ELR (cell line): ENCODE results near the gene EHMT1.
"Not testable (repeated sequence)": the region's sequence is repeated elsewhere in the genome, so short reads cannot be mapped to it uniquely, and the experiment has no call there.

Source experiments
- DNase-seq: peaks from one replicate; pipeline ENCODE4 v3.0.0-alpha.2; 2015; ENCODE audit warnings: low read depth

The EHMT1 gene

GRCh38 chr9:137590469-137591383, 28.1 kb upstream of the EHMT1 start, which contains the start of gene ZMYND19:
Gene ZMYND19, minus strand, starts transcription at chr9:137590512. Its CDS starts 249 bp downstream, at chr9:137590263.
- peak; percentile 90 for DNase-seq

- DNase-seq, result no peak
Observed at GRCh38 chr9:137592767-137593166, 26.0 kb upstream of the EHMT1 start.

DNA sequence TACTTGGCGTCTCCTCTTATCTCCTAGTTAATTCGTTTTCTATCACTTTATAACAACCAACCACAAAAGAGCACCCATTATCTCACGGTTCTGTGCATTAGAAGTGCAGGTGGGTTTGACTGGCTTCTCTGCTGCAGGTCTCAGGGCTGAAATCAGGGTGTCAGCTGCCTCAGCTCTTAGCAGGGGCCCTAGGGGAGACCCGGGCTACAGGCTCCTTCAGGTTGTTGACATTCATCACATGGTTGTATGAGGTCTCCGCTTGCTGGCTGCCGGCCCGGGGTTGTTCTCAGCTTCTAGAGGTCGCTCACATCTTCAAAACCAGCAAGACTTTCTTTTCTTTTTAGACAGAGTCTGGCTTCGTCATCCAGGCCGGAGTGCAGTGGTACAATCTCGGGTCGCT, 25.6 kb upstream of the EHMT1 start:
- DNase-seq, result no peak

- not testable (repeated sequence) for DNase-seq
Observed at GRCh38 chr9:137596577-137596976, 22.2 kb upstream of the EHMT1 start.

- no peak for DNase-seq
Observed at GRCh38 chr9:137598943-137599342, 19.9 kb upstream of the EHMT1 start.

DNA sequence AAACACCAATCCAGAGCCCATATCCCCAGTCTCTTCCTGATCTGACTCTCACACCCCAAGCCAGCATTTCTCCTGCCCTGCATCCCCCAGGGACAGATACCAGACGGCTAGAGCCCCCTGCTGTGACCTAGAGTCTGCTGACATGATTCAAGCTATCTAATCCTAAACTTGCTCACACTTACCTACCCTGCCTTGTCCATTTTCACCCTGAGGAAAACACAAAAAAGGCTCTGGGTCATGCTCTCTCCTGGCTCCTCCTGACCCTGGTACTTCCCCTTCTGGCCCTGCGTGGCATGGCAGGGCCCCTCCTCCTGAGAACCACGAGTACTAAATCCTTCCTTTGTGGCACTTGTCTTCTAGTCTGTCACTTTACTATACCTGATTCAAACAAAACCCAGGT, 16.1 kb upstream of the EHMT1 start:
- DNase-seq, result no peak

DNA sequence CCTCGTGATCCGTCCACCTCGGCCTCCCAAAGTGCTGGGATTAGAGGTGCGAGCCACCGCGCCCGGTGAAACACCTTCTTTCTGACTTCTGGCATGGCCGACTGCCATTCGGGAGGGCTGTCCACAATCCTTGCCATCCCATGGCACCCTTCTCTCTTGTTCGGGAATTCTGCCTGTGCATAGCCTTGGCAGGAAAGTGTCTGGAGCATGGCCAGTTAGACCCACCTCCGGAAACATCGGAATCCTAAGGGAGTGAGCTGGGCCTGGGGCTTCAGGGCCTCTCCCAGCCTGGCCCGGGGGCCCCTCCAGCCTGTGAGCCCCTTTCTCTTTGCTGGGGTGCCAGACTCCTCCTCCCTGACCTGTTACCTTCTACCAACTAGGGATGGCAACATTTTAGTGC, 14.9 kb upstream of the EHMT1 start:
- DNase-seq, result no peak

GRCh38 chr9:137604345-137605086, 14.3 kb upstream of the EHMT1 start:
- DNase-seq, result no peak

GRCh38 chr9:137605121-137606004, 13.4 kb upstream of the EHMT1 start, which contains the start of gene ARRDC1:
Gene ARRDC1, plus strand, starts transcription at chr9:137605686. Its CDS starts 32 bp downstream, at chr9:137605718.
- DNase-seq, result peak; percentile 95

DNA sequence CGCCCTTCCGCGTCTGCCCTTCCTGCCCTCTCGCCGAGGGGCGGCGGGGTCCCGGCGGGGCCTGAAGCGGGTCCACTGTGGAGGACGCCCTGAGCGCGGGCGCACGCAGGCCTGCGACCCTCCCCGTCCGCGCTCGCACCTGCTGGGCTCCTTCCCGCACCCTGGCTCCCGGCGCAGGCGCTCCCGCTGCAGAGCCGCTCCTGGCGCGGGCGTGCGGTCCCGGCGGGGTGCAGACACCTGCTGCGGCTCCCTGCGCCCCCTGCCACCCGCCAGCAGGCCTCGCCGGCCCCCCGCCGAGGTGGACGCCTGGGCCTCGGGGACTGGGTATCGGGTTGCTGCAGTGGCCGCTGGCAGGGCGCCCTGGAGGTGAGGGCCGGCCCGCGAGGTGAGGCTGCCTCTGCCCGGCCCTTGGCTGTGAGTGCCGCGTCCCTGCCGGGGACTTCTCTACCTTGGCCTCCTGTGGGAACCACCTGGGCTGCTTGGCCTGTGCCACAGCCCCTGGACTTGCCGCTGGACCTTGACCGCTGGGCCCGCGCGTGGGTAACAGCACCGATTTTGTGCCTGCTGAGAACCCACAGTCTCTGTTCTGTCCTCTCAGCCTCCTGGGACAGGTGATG, 12.7 kb upstream of the EHMT1 start:
- no peak for DNase-seq

GRCh38 chr9:137606734-137607138, 12.1 kb upstream of the EHMT1 start:
- no peak for DNase-seq

- peak; percentile 40 for DNase-seq
Observed at GRCh38 chr9:137607141-137607857, 11.5 kb upstream of the EHMT1 start.

DNA sequence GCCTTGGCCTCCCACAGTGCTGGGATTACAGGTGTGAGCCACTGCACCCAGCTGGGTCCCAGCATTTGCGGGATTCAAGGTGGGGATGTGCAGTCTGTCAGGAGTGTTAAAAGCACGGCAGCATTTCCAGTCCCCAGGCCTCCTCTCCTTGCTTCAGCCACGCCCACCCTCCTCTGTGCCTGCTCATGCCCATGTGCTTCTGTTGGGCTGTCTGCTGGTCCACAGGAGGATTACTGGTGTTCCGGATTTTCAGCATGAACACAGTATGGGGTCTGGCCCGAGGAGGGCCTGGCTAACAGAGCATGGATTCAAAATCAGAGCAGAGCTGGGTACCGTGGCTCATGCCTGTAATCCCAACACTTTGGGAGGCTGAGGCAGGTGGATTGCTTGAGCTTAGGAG, 7.9 kb upstream of the EHMT1 start:
- DNase-seq, result no peak

GRCh38 chr9:137611623-137612609, 6.9 kb upstream of the EHMT1 start:
- peak; percentile 96 for DNase-seq

GRCh38 chr9:137612741-137613142, 6.1 kb upstream of the EHMT1 start:
- DNase-seq, result no peak

DNA sequence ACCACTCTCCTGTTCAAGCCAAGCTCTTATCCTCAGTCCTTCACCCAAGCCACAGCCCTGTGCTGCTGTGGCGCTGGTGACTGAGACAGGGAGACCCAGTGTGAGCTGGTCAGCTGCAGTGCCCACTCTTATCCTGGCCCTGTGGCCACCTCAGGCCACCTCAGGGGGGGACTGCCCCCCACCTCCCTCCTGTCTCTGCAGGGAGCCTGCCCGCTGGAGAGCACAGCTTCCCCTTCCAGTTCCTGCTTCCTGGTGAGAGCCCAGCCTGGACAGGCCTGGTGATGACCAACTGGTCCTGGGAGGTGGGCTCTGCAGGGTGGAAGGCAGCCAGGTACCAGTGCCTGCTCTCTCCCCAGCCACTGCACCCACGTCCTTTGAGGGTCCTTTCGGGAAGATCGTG, 5.5 kb upstream of the EHMT1 start:
- no peak for DNase-seq

DNA sequence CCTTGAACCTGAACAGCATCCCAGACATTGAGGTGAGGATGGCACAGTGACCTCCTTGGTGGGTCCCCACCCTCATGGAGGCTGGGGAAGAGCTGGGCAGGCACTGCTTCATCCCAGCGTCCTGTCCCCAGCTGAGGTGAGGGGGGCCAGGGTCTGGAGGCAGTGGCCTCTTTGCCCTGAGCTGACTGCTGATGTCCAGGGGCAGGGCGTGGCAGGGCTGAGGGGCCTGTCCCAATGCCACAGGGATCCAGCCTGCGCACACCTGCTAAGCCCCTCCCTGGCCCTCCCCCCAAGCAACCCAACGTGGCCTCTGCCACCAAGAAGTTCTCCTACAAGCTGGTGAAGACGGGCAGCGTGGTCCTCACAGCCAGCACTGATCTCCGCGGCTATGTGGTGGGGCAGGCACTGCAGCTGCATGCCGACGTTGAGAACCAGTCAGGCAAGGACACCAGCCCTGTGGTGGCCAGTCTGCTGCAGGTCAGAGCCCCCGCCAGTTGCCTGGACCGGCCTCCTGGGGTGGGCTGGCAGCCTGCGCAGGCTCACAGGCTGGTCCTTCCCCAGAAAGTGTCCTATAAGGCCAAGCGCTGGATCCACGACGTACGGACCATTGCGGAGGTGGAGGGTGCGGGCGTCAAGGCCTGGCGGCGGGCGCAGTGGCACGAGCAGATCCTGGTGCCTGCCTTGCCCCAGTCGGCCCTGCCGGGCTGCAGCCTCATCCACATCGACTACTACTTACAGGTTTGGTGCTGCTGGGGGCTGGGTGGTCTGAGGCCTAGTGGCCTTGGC, 4.9 kb upstream of the EHMT1 start:
- no peak for DNase-seq

- no peak for DNase-seq
Observed at GRCh38 chr9:137614631-137615386, 4.0 kb upstream of the EHMT1 start.
